OCI-LY7 (cell line): ENCODE measurements around the gene SLC29A1. TPM values are rescaled to one million over a fixed set of nuclear protein-coding genes. Genes with fewer than 3 reads are reported as not detected.

Experiments used
- BruUV-seq: library from RNA; stranded (reverse); fragments of 400-500 nt; replicated peaks from 2 replicates; lab custom pipeline; 2021; lab: Mats Ljungman, UMichigan
- CTCF ChIA-PET: fragments of 300-600 bp; sonication (Branson Sonifier 250); formaldehyde crosslinking; loops from one replicate; lab custom pipeline; 2022; ENCODE audit warnings: antibody characterized with exemption; ENCODE audit not compliant: unreplicated experiment; lab: Charles Lee
- POLR2A ChIA-PET: fragments of 300-600 bp; sonication (Branson Sonifier 250); formaldehyde crosslinking; loops from one replicate; lab custom pipeline; 2022; ENCODE audit warnings: antibody characterized with exemption; lab: Charles Lee
- DNase-seq: peaks from one replicate; pipeline ENCODE4 v3.0.0-alpha.2; 2015; ENCODE audit warnings: low spot score
- H2AFZ ChIP-seq: fragments of 200-600 bp; sonication (generic), shearing (Covaris generic); 2 replicates; pipeline ENCODE4 v1.6.1; 2014; ENCODE audit warnings: mild to moderate bottlenecking, antibody characterized with exemption, low read length, moderate library complexity
- H3K27ac ChIP-seq: fragments of 200-600 bp; sonication (generic); 2 replicates; pipeline ENCODE4 v1.5.1; 2014; ENCODE audit warnings: mixed run types, low read depth, mild to moderate bottlenecking, moderate library complexity, low read length, inconsistent platforms; ENCODE audit not compliant: poor library complexity, severe bottlenecking
- H3K36me3 ChIP-seq: fragments of 200-600 bp; sonication (generic); 2 replicates; pipeline ENCODE4 v1.6.1; 2014; ENCODE audit warnings: mild to moderate bottlenecking, antibody characterized with exemption, low read length, moderate library complexity, mixed read lengths; ENCODE audit not compliant: insufficient read depth
- H3K4me1 ChIP-seq: fragments of 200-600 bp; sonication (generic); 2 replicates; pipeline ENCODE4 v1.5.1; 2014; ENCODE audit warnings: mild to moderate bottlenecking, low read length; ENCODE audit not compliant: insufficient read depth, poor library complexity, severe bottlenecking
- H3K4me2 ChIP-seq: fragments of 200-600 bp; sonication (generic); 2 replicates; pipeline ENCODE4 v1.6.1; 2014; ENCODE audit warnings: mild to moderate bottlenecking, low read length
- H3K4me3 ChIP-seq: fragments of 200-600 bp; sonication (generic); 2 replicates; pipeline ENCODE4 v1.5.1; 2014; ENCODE audit warnings: mild to moderate bottlenecking, low read depth, low read length; ENCODE audit not compliant: poor library complexity, severe bottlenecking
- H3K79me2 ChIP-seq: fragments of 200-600 bp; sonication (generic); 2 replicates; pipeline ENCODE4 v1.6.1; 2016; ENCODE audit warnings: low read depth, mild to moderate bottlenecking, low read length, moderate library complexity, mixed read lengths; ENCODE audit not compliant: insufficient read depth
- H3K9me2 ChIP-seq: fragments of 200-600 bp; sonication (generic); 2 replicates; pipeline ENCODE4 v1.6.1; 2016; ENCODE audit warnings: mild to moderate bottlenecking, low read length, mixed read lengths; ENCODE audit not compliant: insufficient read depth
- H3K9me3 ChIP-seq: fragments of 200-600 bp; sonication (generic); 2 replicates; pipeline ENCODE4 v1.6.1; 2014; ENCODE audit warnings: mild to moderate bottlenecking, mixed run types, low read length, mixed read lengths
- H4K20me1 ChIP-seq: fragments of 200-600 bp; sonication (generic); 2 replicates; pipeline ENCODE4 v1.6.1; 2014; ENCODE audit warnings: mild to moderate bottlenecking, antibody characterized with exemption, low read length, moderate library complexity, mixed read lengths; ENCODE audit not compliant: insufficient read depth
- CTCF ChIP-seq: fragments of 200-600 bp; sonication (generic); conservative IDR thresholded peaks from 2 replicates; pipeline ENCODE4 v1.5.1; 2014; ENCODE audit warnings: mild to moderate bottlenecking, antibody characterized with exemption, low read length, moderate library complexity, mixed read lengths
- EZH2phosphoT487 ChIP-seq: fragments of 200-600 bp; sonication (generic); IDR thresholded peaks from 2 replicates; pipeline ENCODE4 v1.6.1; 2018; ENCODE audit warnings: low read depth, borderline replicate concordance, mild to moderate bottlenecking, mixed run types, antibody characterized with exemption, low read length, moderate library complexity, mixed read lengths
- intact Hi-C: fragments of 100-400 bp; cut with micrococcal nuclease; formaldehyde crosslinking; loops from one replicate; pipeline ENCODE4 v1.10.0; 2022; ENCODE audit not compliant: unreplicated experiment
- total RNA-seq, 2 experiments: library from RNA; depleted of rRNA in 1 of 2; stranded (reverse); fragments of >200 nt in 1 of 2; shearing (Covaris generic) in 1 of 2; gene quantifications; 2 replicates each; pipeline ENCODE4 v1.2.3, GENCODE V29; 2014 to 2022

SLC29A1 gene
- total RNA-seq, 2 experiments from 2014 or later = 52.6 to 64.6 TPM

GRCh38 chr6:44275749-44276648 lies 52.6 kb downstream of the SLC29A1 start:
- BruUV-seq = no TSS peak
- no peak overlapping the region for H3K4me3 ChIP-seq
- POLR2A ChIA-PET = no interaction called here
- H3K9me2 ChIP-seq = no peaks in the 10 kb centered on the region
- no peak overlapping the region for H2AFZ ChIP-seq
- intact Hi-C loops = no loop called here
- no peak overlapping the region for H3K4me2 ChIP-seq
- no peaks in the 10 kb centered on the region for H3K36me3 ChIP-seq
- no peak overlapping the region for H3K27ac ChIP-seq
- no peaks in the 10 kb centered on the region for H3K79me2 ChIP-seq
- no peaks in the 10 kb centered on the region for H3K9me3 ChIP-seq
- no peaks in the 10 kb centered on the region for H3K4me1 ChIP-seq
- CTCF ChIA-PET = no interaction called here
- TF ChIP-seq EZH2phosphoT487 (no peak), CTCF (no peak)
- no peaks in the 10 kb centered on the region for H4K20me1 ChIP-seq
- no peak for DNase-seq

GRCh38 chr6:44276667-44277640 lies 53.6 kb downstream of the SLC29A1 start:
- Histone ChIP-seq H2AFZ (no peak overlapping the region), H3K9me3 (no peaks in the 10 kb centered on the region), H3K4me3 (no peak overlapping the region), H3K79me2 (no peaks in the 10 kb centered on the region), H3K9me2 (no peaks in the 10 kb centered on the region), H3K4me2 (no peak overlapping the region), H3K27ac (no peak overlapping the region), H3K36me3 (no peaks in the 10 kb centered on the region), H3K4me1 (no peaks in the 10 kb centered on the region), H4K20me1 (no peaks in the 10 kb centered on the region)
- POLR2A ChIA-PET = no interaction called here
- intact Hi-C loops = no loop called here
- CTCF ChIA-PET = no interaction called here
- BruUV-seq = no TSS peak
- no peak for DNase-seq
- TF ChIP-seq CTCF = no peak
- TF ChIP-seq EZH2phosphoT487 = no peak
